Stimulated activated CD8-positive, alpha-beta memory T cell treated with anti-CD3 and anti-CD28 coated beads, Interleukin-15, amount 100 ng/mL, for 4 hours (primary cell): ENCODE measurements around the gene PLTP.
"Not testable (repeated sequence)": the region's sequence is repeated elsewhere in the genome, so short reads cannot be mapped to it uniquely, and the experiment has no call there.

ENCODE experiments used
- DNase-seq, 2 donors: peaks; one replicate each; pipeline ENCODE4 v3.0.0-alpha.2; 2020; ENCODE audit warnings: low read depth in 2 of 2

PLTP gene

GRCh38 chr20:45944151-45944964, 32.4 kb upstream of the PLTP start:
- DNase-seq, result no peak

DNA sequence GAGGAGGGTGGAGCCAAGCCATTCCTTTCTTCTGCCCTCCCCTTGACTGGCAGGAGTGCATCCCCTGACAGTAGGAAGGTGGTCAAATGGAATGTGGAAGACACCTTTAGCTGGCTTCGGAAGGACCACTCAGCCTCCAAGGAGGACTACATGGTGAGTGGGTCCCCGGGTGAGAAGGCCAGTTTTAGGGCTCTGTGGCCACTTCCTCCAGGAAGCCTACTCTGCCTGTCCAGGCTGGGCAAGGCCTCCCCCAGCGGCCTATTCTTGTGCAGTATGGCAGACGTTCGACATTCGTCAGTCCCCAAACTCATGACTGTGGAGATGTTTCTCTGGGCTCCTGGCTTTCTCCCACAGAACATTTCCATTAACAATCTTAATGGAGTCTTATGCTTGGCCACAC, 31.7 kb upstream of the PLTP start:
- no peak for DNase-seq

DNA sequence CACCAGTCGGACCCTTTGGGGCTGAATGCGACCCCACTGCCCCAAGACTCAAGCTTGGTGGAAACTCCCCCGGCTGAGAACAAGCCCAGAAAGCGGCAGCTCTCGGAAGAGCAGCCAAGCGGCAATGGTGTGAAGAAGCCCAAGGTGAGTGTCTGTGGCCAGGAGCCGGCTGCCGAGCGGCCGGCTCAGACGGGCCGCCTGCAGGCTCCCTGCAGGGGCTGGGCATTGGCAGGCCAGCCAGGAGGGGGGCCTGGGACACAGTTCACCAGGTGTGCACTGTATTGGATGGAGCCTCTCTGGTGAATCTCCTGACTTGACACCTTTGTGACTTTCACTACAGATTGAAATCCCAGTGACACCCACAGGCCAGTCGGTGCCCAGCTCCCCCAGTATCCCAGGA, 28.5 kb upstream of the PLTP start:
- no peak for DNase-seq

DNA sequence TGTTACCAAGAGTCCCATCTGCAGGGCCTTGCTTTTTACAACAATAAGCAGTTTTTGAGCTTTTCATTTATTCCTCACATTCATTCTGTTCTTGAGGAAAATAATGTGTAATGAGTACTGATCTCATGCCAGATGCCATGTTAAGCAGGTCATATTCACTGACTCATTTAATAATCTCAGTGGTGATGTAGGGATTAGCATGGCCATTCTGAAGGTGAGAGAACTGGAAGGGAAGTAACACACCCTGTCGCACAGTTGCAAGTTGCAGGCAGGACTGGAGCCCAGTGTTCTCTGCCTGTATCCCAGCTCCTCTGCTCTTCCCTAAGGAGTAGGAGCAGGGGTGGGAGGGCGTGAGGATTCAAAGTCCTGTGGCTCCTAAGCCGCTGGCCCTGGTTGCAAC, 28.1 kb upstream of the PLTP start:
- DNase-seq, result no peak

- DNase-seq, result no peak
These were observed 26.9 kb upstream of the PLTP start for GRCh38 chr20:45938727-45939438.

GRCh38 chr20:45937765-45938164, 25.8 kb upstream of the PLTP start:
- DNase-seq, result no peak

DNA sequence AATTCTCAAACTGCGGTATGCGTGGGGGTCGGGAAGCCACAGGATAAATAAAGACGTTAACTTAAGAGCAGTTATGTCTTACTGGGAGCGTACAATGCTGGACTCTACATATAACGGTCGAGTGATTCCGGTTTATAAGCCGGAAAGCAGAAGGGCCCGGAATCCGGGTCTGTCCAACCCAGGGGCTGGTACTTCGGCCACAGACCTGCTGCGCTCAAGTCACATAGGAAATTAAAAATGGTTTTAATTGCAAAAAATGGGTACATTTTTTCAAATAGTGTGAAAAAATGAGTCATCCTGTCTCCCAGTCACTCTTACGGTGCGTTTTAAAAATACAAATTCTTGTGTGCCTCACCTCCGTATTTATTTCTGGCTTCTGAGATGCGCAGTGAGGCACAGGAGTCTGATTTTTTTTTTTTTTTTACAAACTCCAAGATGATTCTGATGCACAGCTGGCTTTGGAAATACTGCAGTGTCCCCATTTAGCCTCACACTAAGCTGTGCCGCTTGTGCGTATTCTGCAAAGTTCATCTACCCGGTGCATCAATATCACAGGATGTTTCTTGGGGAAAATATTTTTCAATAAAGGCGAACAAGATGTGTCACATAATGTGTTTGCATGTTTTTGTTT, 23.6 kb upstream of the PLTP start:
- no peak for DNase-seq

- DNase-seq, result peak; percentile 97
These were observed 22.8 kb upstream of the PLTP start, which contains the start of gene PCIF1 for GRCh38 chr20:45934586-45935415. TSS of gene PCIF1 (plus strand) at chr20:45934683. CDS start at chr20:45939000, 4,317 bp downstream.

DNA sequence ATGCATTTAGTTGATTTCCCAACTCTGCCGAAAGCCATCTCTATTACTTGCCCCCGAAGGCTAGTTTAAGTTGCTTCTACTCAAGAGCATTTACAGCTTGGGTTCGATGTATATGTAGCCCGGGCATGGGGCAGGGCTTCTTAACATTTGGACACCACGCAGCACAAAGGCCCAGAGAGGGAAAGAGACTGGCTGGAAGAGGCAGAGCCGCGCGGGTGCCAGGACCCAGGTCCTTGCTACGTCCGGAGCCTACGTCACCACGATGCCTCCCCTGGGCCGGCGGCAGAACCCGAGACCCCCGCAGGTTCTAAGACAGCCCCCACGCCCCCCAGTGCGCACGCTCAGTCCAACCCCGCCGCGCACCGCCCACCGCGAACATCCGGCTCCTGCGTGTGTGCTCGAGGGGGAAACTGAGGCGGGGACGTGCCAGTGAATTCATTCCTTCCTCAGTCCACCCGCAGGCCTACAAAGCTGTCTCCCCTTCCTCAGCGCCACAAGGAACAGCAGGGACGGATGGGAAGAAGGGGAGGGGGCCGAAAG, 22.2 kb upstream of the PLTP start:
- DNase-seq, result peak; percentile 23 to 25

DNA sequence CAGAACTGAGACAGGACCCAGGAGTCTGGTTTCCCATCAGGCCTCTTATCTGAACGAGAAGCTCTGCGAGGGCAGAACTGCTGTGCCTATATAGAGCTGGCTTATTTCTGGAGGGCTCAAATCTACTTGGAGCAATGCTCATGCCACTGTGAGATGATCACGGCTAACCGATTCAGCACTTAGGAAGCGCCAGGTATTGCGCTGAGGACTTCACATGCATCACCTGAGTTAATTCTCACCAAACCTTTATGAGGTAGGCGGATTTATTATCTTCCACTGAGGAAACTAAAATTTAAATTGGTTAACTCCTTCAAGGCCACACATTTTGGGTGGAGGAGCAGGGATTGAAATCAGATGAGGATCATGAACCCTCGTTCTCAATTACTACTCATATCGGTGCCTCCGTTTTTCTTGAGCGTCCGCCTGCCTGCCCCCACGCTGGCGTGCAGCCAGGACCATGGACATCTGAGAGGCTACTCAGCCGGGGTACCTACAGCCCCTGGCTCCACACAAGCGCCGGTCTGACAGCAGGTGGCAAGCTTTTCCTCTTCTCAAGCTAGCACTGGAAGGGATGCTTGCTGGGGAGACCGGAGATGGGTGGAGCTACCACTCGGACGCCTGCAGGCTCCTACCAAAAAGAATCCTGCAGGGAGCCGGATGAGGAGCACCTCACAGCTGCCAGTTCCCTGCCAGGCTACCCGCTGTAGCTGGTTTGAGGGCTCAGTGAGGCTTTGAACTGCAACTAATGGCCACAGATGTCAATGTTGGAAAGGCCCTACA, 21.5 kb upstream of the PLTP start:
- peak; percentile 14 to 21 for DNase-seq

- not testable (repeated sequence) for DNase-seq
These were observed 19.7 kb upstream of the PLTP start for GRCh38 chr20:45931680-45932079.

DNA sequence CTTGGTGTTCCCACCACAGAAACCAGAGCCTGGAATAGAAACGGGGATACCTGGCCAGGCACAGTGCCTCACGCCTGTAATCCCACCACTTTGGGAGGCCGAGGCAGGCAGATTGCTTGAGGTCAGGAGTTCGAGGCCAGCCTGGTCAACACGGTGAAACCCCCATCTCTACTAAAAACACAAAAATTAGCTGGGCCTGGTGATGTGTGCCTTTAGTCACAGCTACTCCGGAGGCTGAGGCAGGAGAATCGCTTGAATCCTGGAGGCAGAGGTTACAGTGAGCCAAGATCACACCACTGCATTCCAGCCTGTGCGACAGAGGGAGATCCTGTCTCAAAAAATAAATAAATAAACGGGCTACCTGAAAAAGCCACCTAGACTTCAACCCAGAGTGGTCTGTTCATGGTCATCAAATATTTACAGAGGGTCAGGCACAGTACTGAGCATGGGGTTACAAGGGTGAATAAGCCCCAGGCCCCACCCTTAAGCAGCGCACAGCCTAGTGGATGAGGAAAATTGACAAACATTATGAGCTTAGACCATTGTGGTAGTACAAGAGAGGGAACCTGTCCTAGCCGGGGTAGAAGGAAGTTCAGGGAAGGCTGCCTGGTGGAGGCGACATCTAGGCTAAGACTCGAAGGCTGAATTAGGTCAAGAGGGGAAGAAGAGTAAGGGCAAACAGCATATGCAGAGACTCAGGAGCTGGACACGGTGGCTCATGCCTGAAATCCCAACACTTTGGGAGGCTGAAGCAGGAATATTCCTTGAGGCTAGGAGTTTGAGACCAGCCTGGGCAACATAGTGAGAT, 15.3 kb upstream of the PLTP start:
- DNase-seq, result no peak

GRCh38 chr20:45926731-45927070, 14.7 kb upstream of the PLTP start:
- no peak for DNase-seq

DNA sequence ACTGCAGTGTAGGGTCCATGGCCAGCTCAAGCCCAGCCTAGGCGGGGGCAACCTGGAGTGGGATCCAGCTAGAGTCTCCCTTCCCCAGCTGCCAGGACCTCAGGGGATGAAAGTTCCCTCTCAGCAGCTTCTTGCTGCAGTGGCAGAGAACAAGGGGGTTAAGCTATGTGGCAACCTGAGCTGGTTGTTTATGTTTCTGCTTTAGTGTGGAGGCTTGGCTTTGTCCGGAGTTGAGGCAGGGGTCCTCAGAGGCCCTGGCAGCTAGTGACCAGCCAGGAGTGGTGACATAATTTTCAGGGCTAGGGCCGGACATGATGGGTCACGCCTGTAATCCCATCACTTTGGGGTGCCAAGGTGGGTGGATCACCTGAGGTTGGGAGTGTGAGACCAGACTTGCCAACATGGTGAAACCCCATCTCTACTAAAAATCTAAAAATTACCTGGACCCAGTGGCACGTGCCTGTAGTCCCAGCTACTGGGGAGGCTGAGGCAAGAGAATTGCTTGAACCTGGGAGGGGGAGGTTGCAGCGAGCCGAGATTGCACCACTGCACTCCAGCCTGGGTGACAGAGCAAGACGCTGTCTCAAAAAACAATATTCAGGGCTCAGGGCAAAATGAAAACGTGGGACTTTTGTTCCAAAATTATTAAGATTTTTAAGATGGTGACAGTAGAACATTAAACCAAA, 14.0 kb upstream of the PLTP start:
- no peak for DNase-seq

DNA sequence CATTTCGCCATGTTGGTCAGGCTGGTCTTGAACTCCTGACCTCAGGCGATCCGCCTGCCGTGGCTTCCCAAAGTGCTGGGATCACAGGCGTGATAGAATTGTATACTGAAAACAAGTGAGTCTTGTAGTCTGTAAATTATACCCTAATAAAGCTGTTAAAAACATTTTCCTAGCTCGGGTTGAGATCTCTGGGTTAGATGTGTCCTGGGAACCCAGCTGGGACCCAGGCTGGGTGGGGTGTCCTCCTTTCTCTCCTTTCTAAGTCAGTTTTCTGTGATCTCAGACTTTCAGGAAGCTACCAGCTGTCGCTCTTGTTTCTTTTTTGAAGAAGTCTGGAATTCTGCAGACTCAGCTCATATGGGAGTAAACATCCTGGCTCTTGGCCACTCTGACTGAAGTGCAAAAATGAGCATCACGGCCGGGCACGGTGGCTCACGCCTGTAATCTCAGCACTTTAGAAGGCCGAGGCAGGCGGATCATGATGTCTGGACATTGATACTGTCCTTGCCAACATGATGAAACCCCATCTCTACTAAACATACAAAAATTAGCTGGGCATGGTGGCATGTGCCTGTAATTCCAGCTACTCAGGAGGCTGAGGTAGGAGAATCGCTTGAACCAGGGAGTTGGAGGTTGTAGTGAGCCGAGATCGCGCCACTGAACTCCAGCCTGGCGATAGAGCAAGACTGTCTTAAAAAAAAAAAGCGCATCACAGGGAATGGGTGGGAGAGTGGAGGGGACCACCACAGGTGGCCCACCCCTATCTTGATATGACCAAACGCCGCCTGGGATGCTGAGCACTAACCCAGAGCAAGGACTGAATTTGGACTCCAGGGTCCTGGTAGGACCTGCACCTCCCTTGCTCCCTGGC, 12.7 kb upstream of the PLTP start:
- DNase-seq, result no peak

DNA sequence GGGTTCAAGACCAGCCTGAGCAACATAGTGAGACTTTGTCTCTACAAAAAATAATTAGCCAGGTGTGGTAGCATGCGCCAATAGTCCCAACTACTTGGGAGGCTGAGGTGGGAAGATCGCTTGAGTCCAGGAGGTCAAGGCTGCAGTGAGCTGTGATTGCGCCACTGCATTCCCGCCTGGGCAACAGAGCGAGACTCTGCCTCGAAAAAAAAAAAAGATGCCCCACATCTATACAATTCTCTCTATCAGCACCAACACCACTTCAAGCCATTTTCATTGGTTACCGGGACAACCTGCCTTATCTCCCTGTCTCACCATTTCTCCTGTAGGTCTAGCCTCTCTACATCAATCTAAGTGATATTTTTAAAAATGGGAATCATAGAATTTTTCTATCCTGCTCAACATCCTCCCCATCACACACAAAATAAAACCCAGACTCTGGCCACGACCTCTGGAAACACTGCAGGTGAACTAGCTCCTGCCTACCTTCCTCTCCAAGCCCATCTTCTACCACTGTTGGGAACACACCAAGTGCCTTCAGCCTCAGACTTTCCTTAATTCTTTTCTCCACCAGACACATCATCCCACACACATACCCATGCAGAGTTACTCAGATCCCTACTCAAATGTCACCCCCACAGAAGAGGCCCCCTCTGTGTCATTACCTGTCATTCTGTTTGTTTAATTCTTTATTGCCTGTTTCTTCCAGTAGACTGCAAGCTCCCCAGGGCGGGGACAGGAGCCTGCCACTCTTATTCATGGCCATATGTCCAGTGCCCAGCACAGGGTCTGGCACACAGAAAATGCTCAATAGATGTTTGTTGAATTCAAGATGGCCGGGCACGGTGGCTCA, 9.6 kb upstream of the PLTP start:
- DNase-seq, result no peak
